ENCODE measurements around the gene CBLC. TPM values are rescaled to one million over a fixed set of nuclear protein-coding genes. Genes with fewer than 3 reads are reported as not detected.

CBLC gene
- polyA plus RNA-seq, 1 of the 3 experiments (the other 2 are of a cell fraction), result not detected

- DNase-seq, result no peak
- H3K4me1 ChIP-seq (ENCODE audit: control insufficient read depth in 1 of 2, insufficient read depth in 2 of 2, low read depth in 1 of 2, low read length in 1 of 2), result no peaks in the 10 kb centered on the region
- H3K9ac ChIP-seq, result no peak overlapping the region
- H3K9me2 ChIP-seq, result no peaks in the 10 kb centered on the region
- no peaks in the 10 kb centered on the region for H3K27me3 ChIP-seq (ENCODE audit: insufficient read depth)
- H3K4me3 ChIP-seq (ENCODE audit: low read depth in 2 of 2, low read length in 1 of 2), result no peak overlapping the region
- no peaks in the 10 kb centered on the region for H3K36me3 ChIP-seq (replicated peaks in 1 of 2; ENCODE audit: control insufficient read depth in 1 of 2, insufficient read depth in 2 of 2, low read length in 1 of 2)
- H3K79me2 ChIP-seq (ENCODE audit: insufficient read depth), result no peaks in the 10 kb centered on the region
- POLR2A ChIA-PET, result no interaction called here
- H3K27ac ChIP-seq (ENCODE audit: low read depth in 2 of 2, low read length in 1 of 2), result no peak overlapping the region
- CTCF ChIA-PET, result interaction anchor here (1.0 to 2.7 kb wide), 8 partner anchors 10 to 97 kb away, joined by 3 to 21 read pairs (median 6); no protein-coding TSS in a partner anchor
- WGBS (ENCODE audit: low lambda C conversion rate), result 59% methylated on average over 15 of the region's 15 CpGs
- H4K20me1 ChIP-seq (ENCODE audit: insufficient read depth), result no peaks in the 10 kb centered on the region
- H2AFZ ChIP-seq (ENCODE audit: low read depth), result no peak overlapping the region
- H3K9me3 ChIP-seq, result no peaks in the 10 kb centered on the region
- H3K4me2 ChIP-seq, result no peak overlapping the region
- peaks cover 7% of the 10 kb centered on the region for H3F3A ChIP-seq (replicated peaks; ENCODE audit: insufficient read depth)
- no peak for TF ChIP-seq CHD2 (IDR thresholded peaks at IDR 0.05; ENCODE audit: low read length, partially characterized antibody)
Measured at GRCh38 chr19:44785993-44786392, 8.3 kb downstream of the CBLC start.

- H3K9me2 ChIP-seq, result no peaks in the 10 kb centered on the region
- no peak overlapping the region for H3K9ac ChIP-seq
- H3F3A ChIP-seq (replicated peaks; ENCODE audit: insufficient read depth), result peaks cover 7% of the 10 kb centered on the region
- no peak overlapping the region for H3K4me2 ChIP-seq
- no peaks in the 10 kb centered on the region for H3K36me3 ChIP-seq (replicated peaks in 1 of 2; ENCODE audit: control insufficient read depth in 1 of 2, insufficient read depth in 2 of 2, low read length in 1 of 2)
- ChIA-PET POLR2A (no interaction called here), CTCF (interaction anchor here (0.9 to 2.7 kb wide), 9 partner anchors 10 to 66 kb away, joined by 3 to 16 read pairs (median 4); partner anchors contain the start of gene NECTIN2)
- no peaks in the 10 kb centered on the region for H4K20me1 ChIP-seq (ENCODE audit: insufficient read depth)
- H3K79me2 ChIP-seq (ENCODE audit: insufficient read depth), result no peaks in the 10 kb centered on the region
- no peak overlapping the region for H3K27ac ChIP-seq (ENCODE audit: low read depth in 2 of 2, low read length in 1 of 2)
- no peaks in the 10 kb centered on the region for H3K9me3 ChIP-seq
- TF ChIP-seq NRF1 (IDR thresholded peaks at IDR 0.05; ENCODE audit: low read depth, low read length) (no peak), FOXM1 (IDR thresholded peaks at IDR 0.05; ENCODE audit: low read depth) (no peak), YY1 (IDR thresholded peaks at IDR 0.05; ENCODE audit: low read depth) (no peak), SMC3 (IDR thresholded peaks at IDR 0.05; ENCODE audit: low read depth, low read length) (no peak), JUND (IDR thresholded peaks at IDR 0.05) (no peak), TAF1 (IDR thresholded peaks at IDR 0.05; ENCODE audit: borderline replicate concordance, low read depth, low read length) (no peak), ELF1 (IDR thresholded peaks at IDR 0.05) (no peak), GABPA (IDR thresholded peaks at IDR 0.05; ENCODE audit: low read depth) (no peak), USF2 (IDR thresholded peaks at IDR 0.05; ENCODE audit: borderline replicate concordance, low read depth, low read length) (no peak), TCF12 (IDR thresholded peaks at IDR 0.05) (no peak), MXI1 (IDR thresholded peaks at IDR 0.05; ENCODE audit: low read depth, low read length) (no peak), RFX5 (IDR thresholded peaks at IDR 0.05; ENCODE audit: low read length) (no peak), ZBTB33 (IDR thresholded peaks at IDR 0.05; ENCODE audit: borderline replicate concordance, low read depth) (no peak), EP300 (IDR thresholded peaks at IDR 0.05; ENCODE audit: borderline replicate concordance in 1 of 2, low read depth in 1 of 2, low read length in 1 of 2) (no peak), SIN3A (IDR thresholded peaks at IDR 0.05; ENCODE audit: borderline replicate concordance, low read depth, low read length) (no peak), POLR2AphosphoS5 (IDR thresholded peaks at IDR 0.05; ENCODE audit: low read depth, low read length) (no peak), MEF2A (IDR thresholded peaks at IDR 0.05; ENCODE audit: borderline replicate concordance, low read depth) (no peak), FOXJ3 (CRISPR knock-in tag; IDR thresholded peaks at IDR 0.05) (no peak), CTCF (IDR thresholded peaks at IDR 0.05) (no peak)
- no peaks in the 10 kb centered on the region for H3K4me1 ChIP-seq (ENCODE audit: control insufficient read depth in 1 of 2, insufficient read depth in 2 of 2, low read depth in 1 of 2, low read length in 1 of 2)
- no peaks in the 10 kb centered on the region for H3K27me3 ChIP-seq (ENCODE audit: insufficient read depth)
- no peak overlapping the region for H3K4me3 ChIP-seq (ENCODE audit: low read depth in 2 of 2, low read length in 1 of 2)
- WGBS (ENCODE audit: low lambda C conversion rate), result 59% methylated on average over 2 of the region's 6 CpGs
- no peak overlapping the region for H2AFZ ChIP-seq (ENCODE audit: low read depth)
- no peak for DNase-seq
Measured at GRCh38 chr19:44788971-44789370, 11.3 kb downstream of the CBLC start.

All from SK-N-SH (cell line).